Gastrocnemius medialis (tissue), 4 donors: ENCODE measurements around the gene OPN1MW.
"Not testable (repeated sequence)": the region's sequence is repeated elsewhere in the genome, so short reads cannot be mapped to it uniquely, and the experiment has no call there.

ENCODE experiments used
- CTCF ChIP-seq, 5 experiments: fragments of 450-650 bp in 3 of 5; fragments of 200-600 bp in 2 of 5; sonication (generic) in 2 of 5; IDR thresholded peaks in 4 of 5; conservative IDR thresholded peaks in 1 of 5; 1 replicate in 4 of 5; 2 replicates in 1 of 5; pipeline ENCODE4 v1.5.1; 2016 to 2019; ENCODE audit warnings: antibody characterized with exemption in 5 of 5, mild to moderate bottlenecking in 3 of 5, moderate library complexity in 3 of 5
- POLR2A ChIP-seq, 2 donors: fragments of 450-650 bp; IDR thresholded peaks; one replicate each; pipeline ENCODE4 v1.6.1; 2017; ENCODE audit warnings: antibody characterized with exemption in 2 of 2, mild to moderate bottlenecking in 2 of 2, moderate library complexity in 2 of 2

- TF ChIP-seq POLR2A (IDR thresholded peaks at IDR 0.05); CTCF (IDR thresholded peaks at IDR 0.05 in 4 of 5, conservative IDR thresholded peaks at IDR 0.05 in 1 of 5): not testable (repeated sequence)
Observed at GRCh38 chrX:154159345-154159744, 23.1 kb upstream of the OPN1MW start.
